HG02938 (cell line): ENCODE results near the gene CCDC51.

Experiments used
- ATAC-seq: cut with Tn5 transposase; IDR thresholded peaks from one replicate; pipeline ENCODE4 v1.9.1; 2021; ENCODE audit warnings: mild to moderate bottlenecking, moderate library complexity; ENCODE audit not compliant: unreplicated experiment

Gene CCDC51

DNA sequence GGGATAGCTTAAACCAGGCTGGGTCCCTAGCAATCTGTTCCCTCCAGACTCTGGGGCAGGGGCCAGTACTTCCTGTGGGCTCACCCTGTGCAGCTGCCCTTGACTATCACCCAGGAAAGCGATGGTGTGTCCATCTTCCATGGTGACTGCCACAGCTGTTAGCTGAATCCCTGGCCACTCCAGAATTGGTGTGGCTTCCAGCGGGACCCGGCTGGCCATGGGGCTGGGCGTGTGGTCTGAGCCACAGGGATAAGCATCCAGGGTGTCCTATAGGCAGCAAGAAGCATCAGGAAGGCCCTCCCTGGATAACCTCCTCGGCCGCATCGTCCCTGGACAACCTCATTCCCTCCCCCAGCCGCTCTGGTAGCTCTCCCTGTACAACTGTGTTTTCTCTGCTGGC lies 17.2 kb downstream of the CCDC51 start:
- ATAC-seq, result no peak

- no peak for ATAC-seq
These were observed 17.6 kb downstream of the CCDC51 start for GRCh38 chr3:48422272-48422671.

DNA sequence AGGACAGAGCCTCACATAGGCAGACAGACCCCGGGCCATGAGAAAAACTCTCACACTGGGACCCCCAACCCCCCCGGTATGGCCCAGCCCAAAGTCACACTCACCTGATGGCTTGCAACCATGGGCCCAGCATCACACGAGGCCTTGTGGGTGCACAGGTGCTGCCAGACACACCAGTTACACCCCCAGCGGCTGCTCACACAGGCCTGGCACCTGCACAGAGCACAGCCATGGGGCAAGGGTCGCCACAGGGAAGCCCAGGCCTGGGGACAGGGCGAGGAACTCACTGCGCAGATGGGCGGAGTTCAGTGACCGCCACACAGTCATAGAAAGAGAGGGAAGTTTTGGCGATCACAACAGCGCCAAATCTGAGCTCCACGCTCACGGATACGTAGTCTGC lies 19.4 kb downstream of the CCDC51 start:
- ATAC-seq, result no peak

DNA sequence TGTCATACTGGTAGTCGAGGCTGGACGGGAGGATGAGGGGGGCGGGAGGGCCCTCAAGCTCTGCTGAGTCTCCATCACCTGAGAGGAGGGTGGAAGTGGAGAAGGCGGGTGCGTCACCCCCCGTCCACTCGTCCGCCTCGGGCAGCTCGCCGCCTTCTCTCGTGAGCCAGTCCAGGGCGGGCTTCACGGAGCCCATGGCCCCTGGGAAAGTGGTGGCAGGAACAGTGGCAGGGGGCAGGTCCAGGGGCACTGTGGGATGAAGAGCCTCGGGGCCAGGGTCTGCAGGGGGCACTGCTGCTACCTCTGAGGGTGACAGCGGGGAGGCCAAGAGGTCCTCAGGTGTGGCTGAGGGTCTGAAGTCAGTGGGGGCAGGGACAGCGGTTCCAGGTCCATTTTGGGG lies 20.3 kb downstream of the CCDC51 start:
- ATAC-seq, result no peak

DNA sequence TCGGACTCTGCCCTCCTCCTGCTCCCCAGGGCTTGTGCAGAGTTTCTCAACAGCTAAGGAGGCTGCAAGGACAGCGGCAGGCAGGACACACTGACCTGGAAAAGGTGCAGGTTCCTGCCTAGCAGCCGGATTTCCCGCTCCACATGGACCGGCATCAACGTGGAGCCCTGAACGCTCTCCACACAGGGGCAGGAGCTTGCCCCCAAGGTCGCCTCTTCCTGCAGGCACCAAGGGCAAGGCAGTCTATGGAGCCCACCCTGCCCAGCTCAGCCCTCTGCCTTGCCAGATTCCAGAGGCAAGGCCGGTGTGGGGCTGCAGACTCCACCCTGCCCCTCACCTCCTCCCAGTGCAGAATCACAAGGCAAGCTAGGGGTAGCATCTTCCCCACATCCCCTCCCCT lies 20.8 kb downstream of the CCDC51 start:
- ATAC-seq, result no peak

- ATAC-seq, result no peak
These were observed 21.3 kb downstream of the CCDC51 start for GRCh38 chr3:48418651-48419050.

DNA sequence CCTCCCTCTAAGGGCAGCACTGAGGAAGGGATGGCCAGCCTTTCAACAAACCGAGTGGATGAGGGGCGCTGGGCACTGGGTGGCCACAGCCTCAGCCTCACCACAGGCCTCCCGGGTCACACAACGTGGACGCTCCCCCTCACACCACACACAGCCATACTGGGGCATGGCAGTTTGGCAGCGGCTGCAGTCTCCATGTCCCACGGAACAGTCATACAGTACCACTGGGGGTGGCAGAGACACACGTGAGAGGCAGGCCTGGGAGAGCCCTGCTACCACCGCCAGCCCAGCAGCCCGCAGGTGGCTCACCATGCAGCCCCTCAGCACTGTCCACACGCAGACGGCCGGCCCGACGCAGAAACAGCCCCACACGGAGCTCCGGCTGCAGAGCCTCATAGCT lies 21.8 kb downstream of the CCDC51 start:
- no peak for ATAC-seq

GRCh38 chr3:48417529-48418108 lies 22.3 kb downstream of the CCDC51 start:
- ATAC-seq, result no peak

DNA sequence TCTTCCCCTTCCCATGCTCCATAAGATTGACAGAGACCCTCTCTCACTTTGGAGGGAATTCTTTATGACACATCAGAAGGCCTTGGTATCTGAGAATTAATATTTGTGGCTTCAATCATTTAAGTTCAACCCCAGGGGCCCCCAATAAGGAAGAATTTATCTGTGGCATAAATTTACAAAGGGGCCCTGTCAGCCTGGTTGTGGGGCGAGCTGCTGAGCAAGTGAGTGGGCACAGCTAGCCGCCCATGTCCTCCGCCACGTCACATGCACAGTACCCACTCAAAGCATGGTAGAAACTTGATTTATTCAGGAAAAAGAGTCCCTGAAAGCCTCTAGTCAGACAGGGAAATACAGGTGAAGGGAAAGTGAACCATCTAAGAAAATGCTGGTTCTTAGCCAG lies 23.4 kb downstream of the CCDC51 start:
- ATAC-seq, result no peak

DNA sequence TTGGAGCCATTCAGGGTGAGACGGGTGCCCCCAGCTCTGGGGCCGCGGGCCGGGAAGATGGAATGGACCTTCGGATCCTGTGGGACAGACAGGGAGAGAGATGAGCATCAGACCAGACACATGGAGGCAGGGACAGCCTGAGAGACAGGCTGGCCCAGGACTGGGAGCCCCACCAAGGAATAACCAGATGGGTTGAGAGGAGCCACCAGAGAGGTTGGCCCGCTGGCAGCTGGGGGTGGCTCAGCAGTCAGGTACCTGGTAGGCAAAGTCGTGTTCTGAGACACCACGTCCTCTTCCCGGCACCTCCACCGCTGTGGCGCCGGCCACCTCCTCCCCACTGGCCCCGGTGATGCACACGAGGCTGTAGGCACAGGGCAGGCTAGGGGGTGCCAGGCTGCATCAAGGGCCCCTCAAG lies 23.8 kb downstream of the CCDC51 start:
- ATAC-seq, result no peak

DNA sequence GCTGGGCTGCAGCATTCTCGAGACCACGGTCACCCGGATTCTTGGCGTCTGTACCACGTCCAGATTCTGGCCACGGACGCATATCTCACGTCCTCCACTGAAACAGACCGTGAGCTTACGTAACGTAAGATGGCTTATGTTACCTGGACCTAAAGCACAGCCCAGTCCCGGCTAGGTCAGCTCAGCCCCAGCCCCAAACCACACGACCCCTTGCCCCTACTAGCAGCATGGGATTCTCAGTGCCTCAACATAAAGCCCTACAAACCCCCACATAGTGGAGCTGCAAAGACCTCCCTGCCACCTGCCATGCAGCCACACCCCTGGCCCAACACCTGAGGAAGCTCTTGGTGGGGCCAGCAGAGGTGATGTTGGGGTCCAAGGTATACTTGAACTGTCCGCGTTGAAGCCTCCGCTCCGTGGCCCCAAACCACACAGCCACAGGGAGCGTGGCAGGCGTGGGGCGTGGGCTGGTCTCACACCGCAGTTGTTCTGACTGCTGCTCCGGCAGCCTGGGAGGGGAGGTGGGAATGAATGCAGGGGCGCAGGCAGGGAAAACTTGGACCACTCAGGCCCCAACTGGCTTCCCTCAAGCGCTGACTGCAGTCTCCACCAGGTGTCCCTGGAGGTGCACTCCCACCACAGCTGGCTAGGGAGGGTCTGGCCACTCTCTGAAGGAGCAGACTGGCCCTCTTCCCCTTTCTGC lies 24.5 kb downstream of the CCDC51 start:
- no peak for ATAC-seq

GRCh38 chr3:48414376-48415250 lies 25.3 kb downstream of the CCDC51 start:
- ATAC-seq, result no peak

DNA sequence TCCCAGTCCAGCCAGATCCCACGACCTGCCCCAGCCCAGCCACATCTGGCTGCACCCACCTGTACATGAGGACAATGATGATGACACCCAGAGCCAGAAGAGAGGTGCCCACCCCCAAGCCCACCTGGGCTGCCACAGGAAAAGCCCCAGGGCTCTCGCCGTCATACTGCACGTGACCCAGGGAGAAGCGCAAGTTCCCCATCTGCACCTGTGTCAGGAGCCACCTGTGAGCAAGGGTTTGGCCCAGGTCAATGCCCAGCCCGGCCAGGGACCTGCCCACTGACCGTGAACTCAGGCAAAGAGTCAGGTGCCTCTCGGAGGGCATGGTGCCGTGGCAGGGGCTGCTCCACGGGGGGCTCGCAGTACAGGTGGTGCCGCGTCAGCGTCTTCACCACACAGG lies 26.3 kb downstream of the CCDC51 start:
- ATAC-seq, result no peak

DNA sequence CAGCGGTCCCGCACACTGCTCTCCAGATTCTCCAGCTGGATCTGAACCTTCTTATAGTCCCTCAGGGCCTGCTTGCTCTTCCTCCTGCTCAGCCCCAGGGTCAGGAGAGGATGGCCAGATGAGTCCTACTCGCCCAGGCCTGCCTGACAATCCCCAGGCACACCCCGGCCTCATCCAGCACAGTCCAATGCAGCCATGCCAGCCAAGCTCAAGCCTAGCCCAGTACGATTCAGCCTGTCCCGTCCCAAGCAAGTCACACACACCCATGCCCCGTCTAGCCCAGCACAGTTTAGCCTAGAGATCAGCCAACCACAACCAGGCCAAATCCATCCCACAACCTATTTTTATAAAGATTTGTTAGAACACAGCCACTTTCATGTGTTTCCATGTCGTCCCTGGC lies 26.8 kb downstream of the CCDC51 start:
- no peak for ATAC-seq

GRCh38 chr3:48412375-48413001 lies 27.4 kb downstream of the CCDC51 start:
- ATAC-seq, result no peak

DNA sequence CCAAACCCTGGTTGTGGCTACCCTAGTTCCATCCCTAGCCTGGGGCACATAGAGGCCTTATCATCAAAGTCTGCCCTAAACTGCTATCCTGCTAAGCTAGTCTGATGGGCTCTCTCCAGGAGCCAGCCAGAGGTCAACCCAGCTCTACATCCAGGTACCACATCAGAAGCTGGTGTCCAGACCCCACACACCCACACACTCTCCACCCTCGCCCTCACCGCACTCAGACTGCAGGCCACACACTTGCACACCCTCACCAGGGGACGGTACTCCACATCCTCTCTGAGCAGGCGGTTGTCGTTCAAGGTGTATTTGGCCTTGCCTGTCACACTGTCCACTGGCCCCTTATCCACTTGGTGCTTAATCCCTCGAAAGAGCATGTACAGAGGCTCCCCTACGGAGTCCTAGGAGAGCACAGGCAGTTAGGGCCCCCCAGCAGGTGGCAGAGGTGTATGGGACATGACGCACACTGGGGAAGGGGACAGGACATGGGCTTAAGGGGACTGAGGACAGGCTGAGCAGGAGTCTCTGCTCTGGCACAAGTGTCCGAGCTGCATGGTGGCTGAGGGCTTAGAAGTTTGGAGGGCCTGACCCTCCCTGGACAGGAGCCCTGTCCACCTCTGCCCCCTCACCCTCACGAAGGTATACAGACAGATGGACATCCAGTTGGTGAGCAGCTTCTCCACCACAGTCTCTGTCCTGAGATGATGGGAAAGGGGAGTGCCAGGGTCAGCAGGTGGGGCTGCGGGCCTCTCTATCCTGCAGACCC lies 28.1 kb downstream of the CCDC51 start:
- no peak for ATAC-seq

- ATAC-seq, result no peak
These were observed 28.8 kb downstream of the CCDC51 start for GRCh38 chr3:48411041-48411588.

- ATAC-seq, result no peak
These were observed 29.5 kb downstream of the CCDC51 start for GRCh38 chr3:48410205-48411040.
